ENCODE data around the gene TOP3A. TPM values are rescaled to one million over a fixed set of nuclear protein-coding genes. Genes with fewer than 3 reads are reported as not detected.

TOP3A gene
- total and polyA plus RNA-seq, 2 of the 4 experiments (the other 2 are of a cell fraction) = 13.4 to 21.3 TPM

GRCh38 chr17:18291718-18292540 is 22.9 kb downstream of the TOP3A start:
- no peak for ATAC-seq (ENCODE audit: low read depth)
- H3K27me3 ChIP-seq (ENCODE audit: control insufficient read depth, insufficient read depth, low read length) = no peaks in the 10 kb centered on the region
- no peak overlapping the region for H3K4me2 ChIP-seq (ENCODE audit: low read depth, low read length)
- BruUV-seq (replicated peaks) = no TSS peak
- H3K36me3 ChIP-seq (ENCODE audit: control insufficient read depth, insufficient read depth, low read length) = peaks cover 49% of the 10 kb centered on the region
- no peaks in the 10 kb centered on the region for H3K9me3 ChIP-seq (ENCODE audit: control insufficient read depth, insufficient read depth, low read length)
- no peak overlapping the region for H2BK5ac ChIP-seq (ENCODE audit: low read depth, low read length, poor library complexity, severe bottlenecking)
- no peak overlapping the region for H3K4me3 ChIP-seq (ENCODE audit: insufficient read depth, low read depth, low read length)
- H3K9ac ChIP-seq (ENCODE audit: low read depth, low read length) = no peak overlapping the region
- H3K27ac ChIP-seq (ENCODE audit: insufficient read depth, low read length) = no peak overlapping the region
- dilution Hi-C loops (cut with HindIII; ENCODE audit: low sequenced_read_pairs, unreplicated experiment) (no loop called here), in situ Hi-C loops (cut with MboI; ENCODE audit: low sequenced_read_pairs) (no loop called here), intact Hi-C loops (cut with micrococcal nuclease) (loop anchor here (2.0 kb wide), 1 partner anchor 19 kb away; no protein-coding TSS in a partner anchor)
- no peak overlapping the region for H3K4ac ChIP-seq (ENCODE audit: low read depth, low read length)
- H4K8ac ChIP-seq (ENCODE audit: low read depth in 2 of 2, low read length in 2 of 2) = no peak overlapping the region
- no peak overlapping the region for H2BK15ac ChIP-seq (ENCODE audit: low read depth, low read length)
- no peak overlapping the region for H3K23ac ChIP-seq (ENCODE audit: low read depth, low read length)
- no CpG with 5 or more reads among the region's 15 CpGs for WGBS, 2 experiments (ENCODE audit: extremely low coverage in 2 of 2, insufficient read length in 1 of 2)
- H4K20me1 ChIP-seq (ENCODE audit: insufficient read depth, low read length) = no peaks in the 10 kb centered on the region
- no peak overlapping the region for H2BK20ac ChIP-seq (ENCODE audit: low read depth, low read length)
- no peak overlapping the region for H3K56ac ChIP-seq (ENCODE audit: extremely low read depth, insufficient read depth, low read length)
- H3K14ac ChIP-seq (replicated peaks; ENCODE audit: low read depth, low read length) = no peak overlapping the region
- ChIA-PET POLR2A (ENCODE audit: unreplicated experiment) (no interaction called here), CTCF (no interaction called here)
- H2AFZ ChIP-seq (replicated peaks; ENCODE audit: low read length, poor library complexity) = no peak overlapping the region
- DNase-seq = no peak
- no peak overlapping the region for H2BK120ac ChIP-seq (ENCODE audit: low read depth, low read length)
- H2AK9ac ChIP-seq (replicated peaks; ENCODE audit: low read depth, low read length, poor library complexity) = no peak overlapping the region
- H4K91ac ChIP-seq (ENCODE audit: insufficient read depth, low read depth, low read length) = no peak overlapping the region
- peaks cover 0 to 8% of the 10 kb centered on the region in 2 experiments; a peak in 3 of 4 replicates for H3K79me1 ChIP-seq (ENCODE audit: low read depth in 1 of 2, low read length in 2 of 2)
- no peak overlapping the region for H4K5ac ChIP-seq (ENCODE audit: low read depth, low read length)
- H3K4me1 ChIP-seq (ENCODE audit: control insufficient read depth, insufficient read depth, low read length) = no peaks in the 10 kb centered on the region
- H3K9me1 ChIP-seq (ENCODE audit: insufficient read depth, low read length) = no peaks in the 10 kb centered on the region
- no peak overlapping the region for H3K18ac ChIP-seq (ENCODE audit: low read depth, low read length)
- no peak overlapping the region for H2AK5ac ChIP-seq (ENCODE audit: low read depth, low read length)
- no peak for TF ChIP-seq ELK1 (IDR thresholded peaks at IDR 0.05; ENCODE audit: borderline replicate concordance, low read depth, low read length)
- no peak for TF ChIP-seq MXI1 (IDR thresholded peaks at IDR 0.05; ENCODE audit: borderline replicate concordance, low read depth, low read length)
- TF ChIP-seq RCOR1 (IDR thresholded peaks at IDR 0.05; ENCODE audit: insufficient replicate concordance, low read length) = no peak
- no peak for TF ChIP-seq NFE2L2 (IDR thresholded peaks at IDR 0.05; ENCODE audit: low read depth, low read length)
- no peak for TF ChIP-seq MAFK (IDR thresholded peaks at IDR 0.05; ENCODE audit: low read depth, low read length)
- no peak for TF ChIP-seq USF2 (IDR thresholded peaks at IDR 0.05; ENCODE audit: low read depth, low read length)
- no peak for TF ChIP-seq RFX5 (IDR thresholded peaks at IDR 0.05; ENCODE audit: low read depth, low read length)
- no peak for TF ChIP-seq MAZ (IDR thresholded peaks at IDR 0.05; ENCODE audit: borderline replicate concordance, low read depth, low read length)
- TF ChIP-seq SMC3 (IDR thresholded peaks at IDR 0.05; ENCODE audit: low read depth, low read length) = no peak
- TF ChIP-seq CHD1 (IDR thresholded peaks at IDR 0.05; ENCODE audit: low read depth, low read length) = no peak
- no peak for TF ChIP-seq FOS (IDR thresholded peaks at IDR 0.05; ENCODE audit: low read depth, low read length)
- no peak for TF ChIP-seq RAD21 (IDR thresholded peaks at IDR 0.05; ENCODE audit: low read length)
- TF ChIP-seq BHLHE40 (IDR thresholded peaks at IDR 0.05; ENCODE audit: low read depth, low read length) = no peak
- TF ChIP-seq CEBPB (IDR thresholded peaks at IDR 0.05; ENCODE audit: low read depth, low read length) = no peak
- TF ChIP-seq CTCF (conservative IDR thresholded peaks at IDR 0.05; ENCODE audit: low read depth, low read length) = no peak

All from IMR-90 (cell line).